Diencephalon (tissue), 1 donor: ENCODE data around the gene PGLYRP4. TPM values are rescaled to one million over a fixed set of nuclear protein-coding genes. Genes with fewer than 3 reads are reported as not detected.

Experiments used
- small RNA-seq: library from RNA; depleted of rRNA; stranded (forward); fragments of <200 nt; gene quantifications from one replicate; pipeline ENCODE3, GENCODE V24; 2014
- total RNA-seq: library from RNA; depleted of rRNA; stranded (reverse); fragments of >200 nt; gene quantifications from one replicate; pipeline ENCODE4 v1.2.3, GENCODE V29; 2014

The PGLYRP4 gene
- not detected for total RNA-seq

GRCh38 chr1:153348511-153349362 lies at the start of gene PGLYRP4:
PGLYRP4 (minus strand) TSS chr1:153348841; CDS start chr1:153347932, 909 bp downstream.

GRCh38 chr1:153390938-153391710 lies 42.5 kb upstream of the PGLYRP4 start, which contains the start of gene S100A8:
S100A8 (minus strand) TSS chr1:153391073; CDS start chr1:153390535, 538 bp downstream.

GRCh38 chr1:153375511-153375910 lies 26.9 kb upstream of the PGLYRP4 start, which contains the start of gene S100A12:
S100A12 (minus strand) TSS chr1:153375621; CDS start chr1:153374592, 1,029 bp downstream.

GRCh38 chr1:153357853-153358690 lies 9.4 kb upstream of the PGLYRP4 start, which contains the start of gene S100A9:
S100A9 (plus strand) TSS chr1:153357854; CDS start chr1:153358284, 430 bp downstream.

GRCh38 chr1:153312570-153313186 lies 36.0 kb downstream of the PGLYRP4 start, which contains the start of gene PGLYRP3:
PGLYRP3 (minus strand) TSS chr1:153312952; CDS start chr1:153310665, 2,287 bp downstream.

Small RNAs within 50 kb of the gene (small RNA-seq; reads per million reads assigned to genes)
- gene RNU6-160P (not detected), gene S100A15A (not detected)

Other genes with a start within 250 kb of the PGLYRP4 start
- gene SPRR2F, start 235.3 kb downstream of the PGLYRP4 start, total RNA-seq: not detected
- not detected for gene SPRR2G, start 198.0 kb downstream of the PGLYRP4 start, total RNA-seq
- not detected for gene LELP1, start 145.4 kb downstream of the PGLYRP4 start, total RNA-seq
- gene PRR9, start 131.3 kb downstream of the PGLYRP4 start, total RNA-seq: not detected
- 0.69 TPM for gene LORICRIN, start 89.2 kb downstream of the PGLYRP4 start, total RNA-seq
- not detected for gene PGLYRP3, start 35.9 kb downstream of the PGLYRP4 start, total RNA-seq
- gene S100A9, start 9.0 kb upstream of the PGLYRP4 start, total RNA-seq: 55.1 TPM
- 4.8 TPM for gene S100A12, start 26.8 kb upstream of the PGLYRP4 start, total RNA-seq
- 13.1 TPM for gene S100A8, start 42.2 kb upstream of the PGLYRP4 start, total RNA-seq
- not detected for gene S100A7A, start 67.7 kb upstream of the PGLYRP4 start, total RNA-seq
- gene S100A7, start 111.8 kb upstream of the PGLYRP4 start, total RNA-seq: not detected
- gene S100A6, start 187.2 kb upstream of the PGLYRP4 start, total RNA-seq: 51.7 TPM
- not detected for gene S100A5, start 192.1 kb upstream of the PGLYRP4 start, total RNA-seq
- 3.2 TPM for gene S100A4, start 197.0 kb upstream of the PGLYRP4 start, total RNA-seq
- not detected for gene S100A3, start 200.4 kb upstream of the PGLYRP4 start, total RNA-seq
- gene S100A2, start 217.0 kb upstream of the PGLYRP4 start, total RNA-seq: not detected